Uterus (tissue), 2 donors: Measurements from ENCODE around the gene CPT1A.

Experiments
- POLR2A ChIP-seq, 2 donors: fragments of 450-650 bp; IDR thresholded peaks; one replicate each; pipeline ENCODE4 v1.6.1; 2016; ENCODE audit warnings: antibody characterized with exemption in 2 of 2, mild to moderate bottlenecking in 1 of 2, moderate library complexity in 1 of 2
- TF ChIP-seq, protein P1 (sequence below), 4 experiments: fragments of 200-600 bp in 2 of 4; fragments of 450-650 bp in 2 of 4; sonication (generic) in 2 of 4; IDR thresholded peaks; one replicate each; pipeline ENCODE4 v1.5.1; 2016 to 2019; ENCODE audit warnings: antibody characterized with exemption in 4 of 4, mild to moderate bottlenecking in 2 of 4, moderate library complexity in 1 of 4

DNA sequence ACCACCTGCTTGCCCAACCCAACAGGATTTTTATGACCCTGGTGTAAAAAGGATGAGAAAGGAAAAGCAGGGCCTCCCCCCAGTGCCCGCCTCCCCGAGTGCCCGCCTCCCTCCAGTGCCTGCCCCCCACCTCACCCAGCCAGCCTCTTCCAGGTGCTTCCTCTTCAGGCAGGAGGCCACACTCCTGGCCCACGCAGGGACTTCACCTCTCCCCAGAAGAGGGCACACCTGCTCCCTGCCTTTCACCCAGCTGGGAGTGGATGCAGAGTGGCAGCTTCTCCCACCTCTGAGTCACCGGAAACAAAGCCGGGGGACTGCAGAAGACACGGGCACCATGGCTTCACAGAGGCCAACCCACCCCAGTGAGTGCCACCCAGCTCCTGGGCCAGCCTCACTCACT is 16.1 kb downstream of the CPT1A start:
- no peak for TF ChIP-seq POLR2A (IDR thresholded peaks at IDR 0.05)
- TF ChIP-seq, protein P1, sequence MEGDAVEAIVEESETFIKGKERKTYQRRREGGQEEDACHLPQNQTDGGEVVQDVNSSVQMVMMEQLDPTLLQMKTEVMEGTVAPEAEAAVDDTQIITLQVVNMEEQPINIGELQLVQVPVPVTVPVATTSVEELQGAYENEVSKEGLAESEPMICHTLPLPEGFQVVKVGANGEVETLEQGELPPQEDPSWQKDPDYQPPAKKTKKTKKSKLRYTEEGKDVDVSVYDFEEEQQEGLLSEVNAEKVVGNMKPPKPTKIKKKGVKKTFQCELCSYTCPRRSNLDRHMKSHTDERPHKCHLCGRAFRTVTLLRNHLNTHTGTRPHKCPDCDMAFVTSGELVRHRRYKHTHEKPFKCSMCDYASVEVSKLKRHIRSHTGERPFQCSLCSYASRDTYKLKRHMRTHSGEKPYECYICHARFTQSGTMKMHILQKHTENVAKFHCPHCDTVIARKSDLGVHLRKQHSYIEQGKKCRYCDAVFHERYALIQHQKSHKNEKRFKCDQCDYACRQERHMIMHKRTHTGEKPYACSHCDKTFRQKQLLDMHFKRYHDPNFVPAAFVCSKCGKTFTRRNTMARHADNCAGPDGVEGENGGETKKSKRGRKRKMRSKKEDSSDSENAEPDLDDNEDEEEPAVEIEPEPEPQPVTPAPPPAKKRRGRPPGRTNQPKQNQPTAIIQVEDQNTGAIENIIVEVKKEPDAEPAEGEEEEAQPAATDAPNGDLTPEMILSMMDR (IDR thresholded peaks at IDR 0.05): peak in 1 of 4 experiments; percentile 6
